ENCODE data around the gene ZNF532.

Gene ZNF532

GRCh38 chr18:58831606-58832005 is 33.1 kb upstream of the ZNF532 start:
- Histone ChIP-seq H3K56ac (ENCODE audit: low read length) (no peak overlapping the region), H3K18ac (ENCODE audit: low read length) (peak overlapping the region; percentile 85), H3K4me1 (ENCODE audit: control insufficient read depth, low read depth, low read length) (no peaks in the 10 kb centered on the region), H3K23ac (ENCODE audit: low read length) (no peak overlapping the region), H4K5ac (ENCODE audit: low read length) (no peak overlapping the region), H2BK15ac (replicated peaks; ENCODE audit: low read depth) (peak overlapping the region; percentile 22), H2AK5ac (ENCODE audit: low read length) (no peak overlapping the region), H4K8ac (ENCODE audit: low read depth, low read length) (no peak overlapping the region), H3K79me1 (ENCODE audit: low read length) (no peaks in the 10 kb centered on the region), H2BK5ac (ENCODE audit: low read length) (no peak overlapping the region), H3K27me3 (ENCODE audit: insufficient read depth, low read length, poor library complexity) (no peaks in the 10 kb centered on the region), H2BK120ac (ENCODE audit: low read depth, low read length) (no peak overlapping the region), H3K4me3 (ENCODE audit: low read length) (no peak overlapping the region), H3K79me2 (ENCODE audit: control insufficient read depth, insufficient read depth, low read length) (no peaks in the 10 kb centered on the region), H3K27ac (ENCODE audit: low read depth, low read length) (no peak overlapping the region), H3K4me2 (ENCODE audit: low read length) (no peak overlapping the region), H3K4ac (ENCODE audit: low read depth, low read length) (no peak overlapping the region), H3K36me3 (ENCODE audit: control insufficient read depth, insufficient read depth, low read length) (no peaks in the 10 kb centered on the region), H3K9ac (ENCODE audit: low read length) (no peak overlapping the region)
- no peak for DNase-seq
- no CpG with 5 or more reads among the region's 1 CpG for whole genome bisulfite sequencing (ENCODE audit: extremely low coverage, insufficient coverage, low lambda C conversion rate)

- H3K56ac ChIP-seq (ENCODE audit: low read length) = peak overlapping the region; percentile 49
- no peak overlapping the region for H2BK5ac ChIP-seq (ENCODE audit: low read length)
- no peaks in the 10 kb centered on the region for H3K36me3 ChIP-seq (ENCODE audit: control insufficient read depth, insufficient read depth, low read length)
- no peak for DNase-seq
- H3K27me3 ChIP-seq (ENCODE audit: insufficient read depth, low read length, poor library complexity) = no peaks in the 10 kb centered on the region
- H2BK15ac ChIP-seq (replicated peaks; ENCODE audit: low read depth) = no peak overlapping the region
- H3K4me2 ChIP-seq (ENCODE audit: low read length) = no peak overlapping the region
- H3K79me2 ChIP-seq (ENCODE audit: control insufficient read depth, insufficient read depth, low read length) = no peaks in the 10 kb centered on the region
- no peaks in the 10 kb centered on the region for H3K79me1 ChIP-seq (ENCODE audit: low read length)
- no peak overlapping the region for H3K4ac ChIP-seq (ENCODE audit: low read depth, low read length)
- H3K9ac ChIP-seq (ENCODE audit: low read length) = no peak overlapping the region
- no peak overlapping the region for H3K27ac ChIP-seq (ENCODE audit: low read depth, low read length)
- H3K23ac ChIP-seq (ENCODE audit: low read length) = no peak overlapping the region
- H3K4me3 ChIP-seq (ENCODE audit: low read length) = no peak overlapping the region
- H4K5ac ChIP-seq (ENCODE audit: low read length) = no peak overlapping the region
- WGBS (ENCODE audit: extremely low coverage, insufficient coverage, low lambda C conversion rate) = no CpG with 5 or more reads among the region's 5 CpGs
- H3K4me1 ChIP-seq (ENCODE audit: control insufficient read depth, low read depth, low read length) = peaks cover under 1% of the 10 kb centered on the region
- H2AK5ac ChIP-seq (ENCODE audit: low read length) = no peak overlapping the region
- no peak overlapping the region for H4K8ac ChIP-seq (ENCODE audit: low read depth, low read length)
- H2BK120ac ChIP-seq (ENCODE audit: low read depth, low read length) = no peak overlapping the region
- H3K18ac ChIP-seq (ENCODE audit: low read length) = no peak overlapping the region
Observed at GRCh38 chr18:58838165-58838860, 26.4 kb upstream of the ZNF532 start.

GRCh38 chr18:58838946-58839345 is 25.7 kb upstream of the ZNF532 start:
- H3K9ac ChIP-seq (ENCODE audit: low read length) = no peak overlapping the region
- peak overlapping the region; percentile 57 for H3K23ac ChIP-seq (ENCODE audit: low read length)
- H3K18ac ChIP-seq (ENCODE audit: low read length) = no peak overlapping the region
- no peak overlapping the region for H2BK5ac ChIP-seq (ENCODE audit: low read length)
- no peaks in the 10 kb centered on the region for H3K79me2 ChIP-seq (ENCODE audit: control insufficient read depth, insufficient read depth, low read length)
- no peaks in the 10 kb centered on the region for H3K36me3 ChIP-seq (ENCODE audit: control insufficient read depth, insufficient read depth, low read length)
- DNase-seq = no peak
- H4K8ac ChIP-seq (ENCODE audit: low read depth, low read length) = no peak overlapping the region
- no peak overlapping the region for H2BK15ac ChIP-seq (replicated peaks; ENCODE audit: low read depth)
- no peak overlapping the region for H3K56ac ChIP-seq (ENCODE audit: low read length)
- H2AK5ac ChIP-seq (ENCODE audit: low read length) = peak overlapping the region; percentile 80
- H4K5ac ChIP-seq (ENCODE audit: low read length) = no peak overlapping the region
- peaks cover 2% of the 10 kb centered on the region for H3K4me1 ChIP-seq (ENCODE audit: control insufficient read depth, low read depth, low read length)
- WGBS (ENCODE audit: extremely low coverage, insufficient coverage, low lambda C conversion rate) = no CpG with 5 or more reads among the region's 6 CpGs
- H3K4me2 ChIP-seq (ENCODE audit: low read length) = no peak overlapping the region
- H3K4ac ChIP-seq (ENCODE audit: low read depth, low read length) = no peak overlapping the region
- H3K27ac ChIP-seq (ENCODE audit: low read depth, low read length) = no peak overlapping the region
- H3K27me3 ChIP-seq (ENCODE audit: insufficient read depth, low read length, poor library complexity) = no peaks in the 10 kb centered on the region
- H3K79me1 ChIP-seq (ENCODE audit: low read length) = no peaks in the 10 kb centered on the region
- no peak overlapping the region for H3K4me3 ChIP-seq (ENCODE audit: low read length)
- no peak overlapping the region for H2BK120ac ChIP-seq (ENCODE audit: low read depth, low read length)

DNA sequence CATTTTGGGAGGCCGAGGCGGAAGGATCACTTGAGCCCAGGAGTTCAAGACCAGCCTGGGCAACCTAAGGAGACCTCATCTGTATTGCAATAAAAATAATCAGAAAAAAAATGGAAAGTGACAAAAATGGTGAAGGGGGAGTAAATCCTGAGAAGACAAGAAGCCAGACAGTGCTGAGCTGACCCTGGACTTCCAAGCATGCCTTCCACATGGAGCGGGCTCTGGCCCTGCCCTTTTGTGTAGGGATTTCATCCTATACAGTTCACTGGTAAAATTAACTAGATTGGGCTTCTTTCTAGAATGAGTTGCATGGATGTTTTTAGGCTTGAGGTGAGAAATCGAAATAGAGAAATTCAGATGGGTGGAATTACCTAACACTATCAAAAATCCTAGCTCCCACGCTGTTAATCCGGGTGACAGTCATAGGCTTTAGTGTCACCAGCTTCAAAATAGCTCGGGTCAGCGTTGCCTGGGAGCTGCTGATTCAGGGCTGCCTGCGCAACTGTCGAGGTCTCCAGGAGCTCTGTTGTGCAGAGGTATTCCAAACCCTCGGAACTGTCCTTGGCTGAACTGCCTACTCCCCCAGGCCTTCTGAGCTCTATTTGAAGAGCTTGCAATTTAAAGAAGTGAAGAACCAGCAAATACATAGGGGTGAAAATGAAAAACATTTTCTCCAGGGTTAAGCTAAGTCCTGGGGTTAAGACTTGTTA is 21.5 kb upstream of the ZNF532 start:
- no peak overlapping the region for H4K5ac ChIP-seq (ENCODE audit: low read length)
- H3K18ac ChIP-seq (ENCODE audit: low read length) = peak overlapping the region; percentile 14
- H2BK120ac ChIP-seq (ENCODE audit: low read depth, low read length) = peak overlapping the region; percentile 47
- peak; percentile 43 for DNase-seq
- H3K79me1 ChIP-seq (ENCODE audit: low read length) = no peaks in the 10 kb centered on the region
- H3K79me2 ChIP-seq (ENCODE audit: control insufficient read depth, insufficient read depth, low read length) = no peaks in the 10 kb centered on the region
- no peak overlapping the region for H3K4me3 ChIP-seq (ENCODE audit: low read length)
- peak overlapping the region; percentile 64 for H3K56ac ChIP-seq (ENCODE audit: low read length)
- H3K36me3 ChIP-seq (ENCODE audit: control insufficient read depth, insufficient read depth, low read length) = no peaks in the 10 kb centered on the region
- peaks cover 6% of the 10 kb centered on the region for H3K4me1 ChIP-seq (ENCODE audit: control insufficient read depth, low read depth, low read length)
- H3K27me3 ChIP-seq (ENCODE audit: insufficient read depth, low read length, poor library complexity) = no peaks in the 10 kb centered on the region
- no peak overlapping the region for H4K8ac ChIP-seq (ENCODE audit: low read depth, low read length)
- no peak overlapping the region for H2AK5ac ChIP-seq (ENCODE audit: low read length)
- H3K27ac ChIP-seq (ENCODE audit: low read depth, low read length) = no peak overlapping the region
- peak overlapping the region; percentile 99 for H2BK15ac ChIP-seq (replicated peaks; ENCODE audit: low read depth)
- H3K4ac ChIP-seq (ENCODE audit: low read depth, low read length) = no peak overlapping the region
- H3K9ac ChIP-seq (ENCODE audit: low read length) = no peak overlapping the region
- no peak overlapping the region for H3K4me2 ChIP-seq (ENCODE audit: low read length)
- WGBS (ENCODE audit: extremely low coverage, insufficient coverage, low lambda C conversion rate) = no CpG with 5 or more reads among the region's 11 CpGs
- no peak overlapping the region for H2BK5ac ChIP-seq (ENCODE audit: low read length)
- H3K23ac ChIP-seq (ENCODE audit: low read length) = no peak overlapping the region

GRCh38 chr18:58843688-58844035 is 21.0 kb upstream of the ZNF532 start:
- Histone ChIP-seq H4K5ac (ENCODE audit: low read length) (no peak overlapping the region), H3K27ac (ENCODE audit: low read depth, low read length) (no peak overlapping the region), H3K79me1 (ENCODE audit: low read length) (no peaks in the 10 kb centered on the region), H3K4ac (ENCODE audit: low read depth, low read length) (no peak overlapping the region), H2BK5ac (ENCODE audit: low read length) (no peak overlapping the region), H3K4me1 (ENCODE audit: control insufficient read depth, low read depth, low read length) (peaks cover 10% of the 10 kb centered on the region), H2AK5ac (ENCODE audit: low read length) (no peak overlapping the region), H3K23ac (ENCODE audit: low read length) (no peak overlapping the region), H3K9ac (ENCODE audit: low read length) (no peak overlapping the region), H4K8ac (ENCODE audit: low read depth, low read length) (no peak overlapping the region), H3K36me3 (ENCODE audit: control insufficient read depth, insufficient read depth, low read length) (no peaks in the 10 kb centered on the region), H3K79me2 (ENCODE audit: control insufficient read depth, insufficient read depth, low read length) (no peaks in the 10 kb centered on the region), H2BK120ac (ENCODE audit: low read depth, low read length) (peak overlapping the region; percentile 47), H2BK15ac (replicated peaks; ENCODE audit: low read depth) (peak overlapping the region; percentile 99), H3K4me2 (ENCODE audit: low read length) (no peak overlapping the region), H3K56ac (ENCODE audit: low read length) (no peak overlapping the region), H3K4me3 (ENCODE audit: low read length) (no peak overlapping the region), H3K27me3 (ENCODE audit: insufficient read depth, low read length, poor library complexity) (no peaks in the 10 kb centered on the region), H3K18ac (ENCODE audit: low read length) (peak overlapping the region; percentile 14)
- DNase-seq = no peak
- no CpG with 5 or more reads among the region's 2 CpGs for WGBS (ENCODE audit: extremely low coverage, insufficient coverage, low lambda C conversion rate)

Data from mesendoderm (in vitro differentiated cells).